Measurements from ENCODE around the gene MYO18A.

- TF ChIP-seq ZNF274 (IDR thresholded peaks at IDR 0.05; ENCODE audit: low read depth, low read length) (no peak), YY1 (IDR thresholded peaks at IDR 0.05; ENCODE audit: insufficient read depth, insufficient read length) (no peak)
Measured at GRCh38 chr17:29216181-29216580, 36.0 kb upstream of the MYO18A start.
